ENCODE measurements around the gene ADCY2. TPM values are rescaled to one million over a fixed set of nuclear protein-coding genes. Genes with fewer than 3 reads are reported as not detected.

Gene ADCY2
- total RNA-seq, 1 donor from 2014 or later = 0.59 TPM

- no peak for DNase-seq
- no peaks in the 10 kb centered on the region for H3K27me3 ChIP-seq (ENCODE audit: low read depth)
- H3K4me1 ChIP-seq = no peaks in the 10 kb centered on the region
- no peaks in the 10 kb centered on the region for H3K9me3 ChIP-seq
- ATAC-seq = no peak
- intact Hi-C loops (cut with DNase I) = no loop called here
- no peaks in the 10 kb centered on the region for H3K36me3 ChIP-seq
- H3K27ac ChIP-seq = no peak overlapping the region
- no peak overlapping the region for H3K4me3 ChIP-seq
- TF ChIP-seq CTCF (IDR thresholded peaks at IDR 0.05) = no peak
Measured at GRCh38 chr5:7576023-7576715, 180.2 kb downstream of the ADCY2 start.

GRCh38 chr5:7577381-7577780, 181.4 kb downstream of the ADCY2 start:
- DNase-seq = no peak
- Histone ChIP-seq H3K9me3 (no peaks in the 10 kb centered on the region), H3K4me3 (no peak overlapping the region), H3K4me1 (no peaks in the 10 kb centered on the region), H3K36me3 (no peaks in the 10 kb centered on the region), H3K27ac (no peak overlapping the region), H3K27me3 (ENCODE audit: low read depth) (no peaks in the 10 kb centered on the region)
- ATAC-seq = no peak
- intact Hi-C loops (cut with DNase I) = no loop called here
- no peak for TF ChIP-seq CTCF (IDR thresholded peaks at IDR 0.05)

- intact Hi-C loops (cut with DNase I) = no loop called here
- Histone ChIP-seq H3K4me1 (no peaks in the 10 kb centered on the region), H3K27me3 (ENCODE audit: low read depth) (no peaks in the 10 kb centered on the region), H3K4me3 (no peak overlapping the region), H3K27ac (no peak overlapping the region), H3K9me3 (no peaks in the 10 kb centered on the region), H3K36me3 (no peaks in the 10 kb centered on the region)
- no peak for TF ChIP-seq CTCF (IDR thresholded peaks at IDR 0.05)
- no peak for DNase-seq
- no peak for ATAC-seq
Measured at GRCh38 chr5:7578071-7578470, 182.1 kb downstream of the ADCY2 start.

- H3K27ac ChIP-seq = no peak overlapping the region
- no peak for TF ChIP-seq CTCF (IDR thresholded peaks at IDR 0.05)
- no peaks in the 10 kb centered on the region for H3K4me1 ChIP-seq
- H3K36me3 ChIP-seq = no peaks in the 10 kb centered on the region
- DNase-seq (no peak), ATAC-seq (no peak)
- H3K27me3 ChIP-seq (ENCODE audit: low read depth) = no peaks in the 10 kb centered on the region
- intact Hi-C loops (cut with DNase I) = no loop called here
- H3K9me3 ChIP-seq = no peaks in the 10 kb centered on the region
- H3K4me3 ChIP-seq = no peak overlapping the region
Measured at GRCh38 chr5:7584749-7585148, 188.8 kb downstream of the ADCY2 start.

GRCh38 chr5:7585807-7586206, 189.9 kb downstream of the ADCY2 start:
- no peak for TF ChIP-seq CTCF (IDR thresholded peaks at IDR 0.05)
- H3K36me3 ChIP-seq = no peaks in the 10 kb centered on the region
- no peak overlapping the region for H3K4me3 ChIP-seq
- intact Hi-C loops (cut with DNase I) = no loop called here
- H3K4me1 ChIP-seq = no peaks in the 10 kb centered on the region
- ATAC-seq = no peak
- no peaks in the 10 kb centered on the region for H3K9me3 ChIP-seq
- DNase-seq = no peak
- H3K27me3 ChIP-seq (ENCODE audit: low read depth) = no peaks in the 10 kb centered on the region
- H3K27ac ChIP-seq = no peak overlapping the region
